HepG2 (cell line): ENCODE data around the gene CCDC85C. TPM values are rescaled to one million over a fixed set of nuclear protein-coding genes. Genes with fewer than 3 reads are reported as not detected.

Experiments
- CREM ChIP-seq, 2 experiments: sonication (generic) in 1 of 2; formaldehyde crosslinking in 1 of 2; IDR thresholded peaks; 2 replicates each; pipeline versions ENCODE4 v1.4.0 to v1.6.1; 2016 to 2020; ENCODE audit warnings: antibody characterized with exemption in 1 of 2, mild to moderate bottlenecking in 1 of 2, missing genetic modification reagents in 1 of 2
- EZH2 ChIP-seq: conservative IDR thresholded peaks from 2 replicates; pipeline ENCODE4 v1.6.1; 2012; ENCODE audit warnings: mild to moderate bottlenecking, low read depth, low read length, moderate library complexity
- GABPA ChIP-seq, 2 experiments: IDR thresholded peaks; 2 replicates each; pipeline ENCODE4 v1.6.1; 2011 to 2016; ENCODE audit warnings: low read depth in 2 of 2, low read length in 1 of 2, missing biosample characterization in 1 of 2, missing genetic modification characterization in 1 of 2
- HNF1A ChIP-seq, 2 experiments: sonication (generic) in 1 of 2; formaldehyde crosslinking in 1 of 2; IDR thresholded peaks; 2 replicates each; pipeline versions ENCODE4 v1.4.0 to v1.6.1; 2016 to 2020; ENCODE audit warnings: borderline replicate concordance in 1 of 2, low read depth in 1 of 2, mild to moderate bottlenecking in 1 of 2, missing genetic modification reagents in 1 of 2
- HNRNPL ChIP-seq: fragments of 200-400 bp; formaldehyde crosslinking; IDR thresholded peaks from 2 replicates; pipeline ENCODE4 v1.6.1; 2017; ENCODE audit warnings: mild to moderate bottlenecking, low read depth, low read length
- LCORL ChIP-seq, 2 experiments: fragments of 450-650 bp in 1 of 2; sonication (generic) in 1 of 2; formaldehyde crosslinking in 1 of 2; IDR thresholded peaks; 2 replicates each; pipeline versions ENCODE4 v1.5.0 to v1.6.1; 2017 to 2020; ENCODE audit warnings: antibody characterized with exemption in 1 of 2, missing genetic modification reagents in 1 of 2
- NR2F2 ChIP-seq: IDR thresholded peaks from 2 replicates; pipeline ENCODE4 v1.6.1; 2012; ENCODE audit warnings: low read depth, inconsistent platforms, borderline replicate concordance
- RCOR2 ChIP-seq: IDR thresholded peaks from 2 replicates; pipeline ENCODE4 v1.6.1; 2016; ENCODE audit warnings: missing biosample characterization, missing genetic modification reagents
- RFX5 ChIP-seq: IDR thresholded peaks from 2 replicates; pipeline ENCODE4 v1.6.1; 2011; ENCODE audit warnings: low read depth, low read length, improper control_type of control experiment
- SNAPC2 ChIP-seq: sonication (generic); formaldehyde crosslinking; IDR thresholded peaks from 2 replicates; pipeline ENCODE4 v1.8.1; 2022; ENCODE audit warnings: mild to moderate bottlenecking, missing genetic modification reagents
- UBTF ChIP-seq: sonication (generic); formaldehyde crosslinking; IDR thresholded peaks from 2 replicates; pipeline ENCODE4 v1.4.0; 2020; ENCODE audit warnings: mild to moderate bottlenecking, missing genetic modification reagents
- YEATS2 ChIP-seq: sonication (generic); formaldehyde crosslinking; IDR thresholded peaks from 2 replicates; pipeline ENCODE4 v1.4.0; 2020; ENCODE audit warnings: missing genetic modification reagents, borderline replicate concordance
- ZNF121 ChIP-seq: sonication (generic); formaldehyde crosslinking; IDR thresholded peaks from 2 replicates; pipeline ENCODE4 v1.5.0; 2020; ENCODE audit warnings: mild to moderate bottlenecking, missing genetic modification reagents
- ZNF282 ChIP-seq: fragments of 450-650 bp; IDR thresholded peaks from 2 replicates; pipeline ENCODE4 v1.6.1; 2018; ENCODE audit not compliant: partially characterized antibody
- ZNF367 ChIP-seq: sonication (generic); formaldehyde crosslinking; IDR thresholded peaks from 2 replicates; pipeline ENCODE4 v1.4.0; 2020; ENCODE audit warnings: missing genetic modification reagents, borderline replicate concordance
- ZNF597 ChIP-seq: sonication (generic); formaldehyde crosslinking; IDR thresholded peaks from 2 replicates; pipeline ENCODE4 v1.5.0; 2020; ENCODE audit warnings: missing genetic modification reagents
- ZNF629 ChIP-seq: sonication (generic); formaldehyde crosslinking; conservative IDR thresholded peaks from 2 replicates; pipeline ENCODE4 v1.5.0; 2020; ENCODE audit warnings: missing genetic modification reagents
- polyA plus RNA-seq, 8 experiments: library from polyadenylated mRNA; depleted of rRNA in 3 of 8; stranded (reverse) in 7 of 8; unstranded in 1 of 8; fragments of >200 nt; fragmentation: Illumina TruSeq in 4 of 8; extraction: Trizol in 4 of 8; gene quantifications; 2 replicates each; pipeline versions ENCODE4 v1.2.1 to v1.2.3, GENCODE V29; 2011 to 2016; ENCODE audit warnings: low read depth in 4 of 8, missing spikeins in 1 of 8, mixed read lengths in 1 of 8; ENCODE audit not compliant: insufficient read depth in 1 of 8
- total RNA-seq, 5 experiments: library from RNA; depleted of rRNA; stranded (reverse); fragments of >200 nt; fragmentation: Illumina TruSeq; extraction: Trizol; gene quantifications; 2 replicates each; pipeline ENCODE4 v1.2.3, GENCODE V29; 2016; ENCODE audit warnings: low read depth in 1 of 5
- TF ChIP-seq, protein P1 (sequence below): sonication (generic); formaldehyde crosslinking; IDR thresholded peaks from 2 replicates; pipeline ENCODE4 v1.5.0; 2020; ENCODE audit warnings: mild to moderate bottlenecking, missing genetic modification reagents, borderline replicate concordance

Gene CCDC85C
- total and polyA plus RNA-seq, 2 of the 13 experiments (the other 11 are each of a cell fraction or from before 2014, with no cell fraction given) = 18.8 to 43.8 TPM

DNA sequence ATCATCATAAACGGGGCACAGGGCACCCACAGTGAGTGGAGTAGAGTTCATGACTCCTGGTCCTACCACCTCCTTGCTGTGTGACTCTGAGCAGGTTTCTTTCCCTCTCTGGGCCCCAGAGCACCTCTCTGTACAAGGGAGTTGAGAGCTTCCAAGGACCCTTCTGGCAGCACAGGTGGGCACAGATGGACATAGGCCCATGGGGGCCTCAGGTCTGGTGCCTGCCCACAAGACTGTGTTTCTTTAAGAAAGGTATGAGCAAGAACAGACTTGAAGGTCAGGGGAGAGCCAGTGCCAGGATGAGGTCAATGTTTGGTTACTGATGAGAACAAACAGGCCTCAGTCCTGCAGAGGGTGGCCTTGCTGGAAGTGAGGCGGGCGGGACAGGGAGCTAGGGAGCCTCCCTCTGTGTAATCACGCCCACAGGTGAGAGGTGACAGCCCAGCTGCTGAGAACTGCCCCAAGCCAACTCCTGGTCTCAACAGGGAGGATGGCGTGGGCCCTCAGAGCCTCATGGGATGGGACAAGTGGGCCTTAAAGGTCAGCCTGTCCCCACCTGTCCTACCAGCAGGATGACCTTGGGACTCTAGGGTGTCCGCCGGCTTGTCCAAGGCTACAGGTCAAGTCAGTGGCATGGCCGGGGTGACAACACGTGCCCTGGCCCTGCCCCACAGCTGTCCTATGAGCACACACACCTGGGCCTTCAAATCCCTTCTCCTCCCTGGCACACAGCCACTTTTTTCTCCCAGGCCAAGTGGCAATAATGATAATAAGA is 49.1 kb downstream of the CCDC85C start (continued):
- TF ChIP-seq YEATS2 (CRISPR knock-in tag) = peak; percentile 30; the same call in 1 of the 2 replicates
- no peak for TF ChIP-seq RFX5
- TF ChIP-seq LCORL (IDR thresholded peaks at IDR 0.05) = no peak
- TF ChIP-seq LCORL (CRISPR knock-in tag; IDR thresholded peaks at IDR 0.05) = peak; percentile 90
- peak; percentile 83 for TF ChIP-seq NR2F2
- TF ChIP-seq, protein P1, sequence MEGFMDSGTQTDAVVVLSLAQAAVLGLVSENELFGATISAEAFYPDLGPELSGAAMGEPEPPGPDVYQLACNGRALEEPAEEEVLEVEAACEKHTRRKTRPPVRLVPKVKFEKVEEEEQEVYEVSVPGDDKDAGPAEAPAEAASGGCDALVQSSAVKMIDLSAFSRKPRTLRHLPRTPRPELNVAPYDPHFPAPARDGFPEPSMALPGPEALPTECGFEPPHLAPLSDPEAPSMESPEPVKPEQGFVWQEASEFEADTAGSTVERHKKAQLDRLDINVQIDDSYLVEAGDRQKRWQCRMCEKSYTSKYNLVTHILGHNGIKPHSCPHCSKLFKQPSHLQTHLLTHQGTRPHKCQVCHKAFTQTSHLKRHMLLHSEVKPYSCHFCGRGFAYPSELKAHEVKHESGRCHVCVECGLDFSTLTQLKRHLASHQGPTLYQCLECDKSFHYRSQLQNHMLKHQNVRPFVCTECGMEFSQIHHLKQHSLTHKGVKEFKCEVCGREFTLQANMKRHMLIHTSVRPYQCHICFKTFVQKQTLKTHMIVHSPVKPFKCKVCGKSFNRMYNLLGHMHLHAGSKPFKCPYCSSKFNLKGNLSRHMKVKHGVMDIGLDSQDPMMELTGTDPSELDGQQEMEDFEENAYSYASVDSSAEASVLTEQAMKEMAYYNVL (CRISPR knock-in tag) = 0 out of 2 replicates have a peak, but pooled peaks have one; percentile 66
- peak; percentile 68; the same call in 1 of the 2 replicates for TF ChIP-seq ZNF121 (CRISPR knock-in tag)
- no peak for TF ChIP-seq EZH2
- TF ChIP-seq ZNF629 (CRISPR knock-in tag) = 0 out of 2 replicates have a peak, but pooled peaks have one; percentile 9
- TF ChIP-seq ZNF597 = no peak
- TF ChIP-seq UBTF (CRISPR knock-in tag) = peak; percentile 47; the same call in 1 of the 2 replicates
- peak; percentile 41; the same call in 1 of the 2 replicates for TF ChIP-seq CREM (IDR thresholded peaks at IDR 0.05)
- no peak for TF ChIP-seq CREM (CRISPR knock-in tag; IDR thresholded peaks at IDR 0.05)
- no peak for TF ChIP-seq ZNF367 (CRISPR knock-in tag)
- TF ChIP-seq GABPA (IDR thresholded peaks at IDR 0.05; ENCODE audit: low read depth, low read length) = no peak
- no peak for TF ChIP-seq GABPA (CRISPR knock-in tag; IDR thresholded peaks at IDR 0.05; ENCODE audit: low read depth)
- TF ChIP-seq ZNF282 = no peak
- TF ChIP-seq SNAPC2 (CRISPR knock-in tag) = no peak
- TF ChIP-seq RCOR2 (CRISPR knock-in tag) = peak; percentile 98
- peak; percentile 51; the same call in 1 of the 2 replicates for TF ChIP-seq HNRNPL
- no peak for TF ChIP-seq HNF1A (IDR thresholded peaks at IDR 0.05; ENCODE audit: low read depth)
- TF ChIP-seq HNF1A (CRISPR knock-in tag; IDR thresholded peaks at IDR 0.05; ENCODE audit: borderline replicate concordance) = peak; percentile 58; the same call in 1 of the 2 replicates
